Measurements from ENCODE around the gene CDC25B. TPM values are rescaled to one million over a fixed set of nuclear protein-coding genes. Genes with fewer than 3 reads are reported as not detected.

Gene CDC25B
- total and polyA plus RNA-seq, 2 of the 8 experiments (the other 6 are each of a cell fraction or from before 2014, with no cell fraction given), result 21.7 to 31.2 TPM

DNA sequence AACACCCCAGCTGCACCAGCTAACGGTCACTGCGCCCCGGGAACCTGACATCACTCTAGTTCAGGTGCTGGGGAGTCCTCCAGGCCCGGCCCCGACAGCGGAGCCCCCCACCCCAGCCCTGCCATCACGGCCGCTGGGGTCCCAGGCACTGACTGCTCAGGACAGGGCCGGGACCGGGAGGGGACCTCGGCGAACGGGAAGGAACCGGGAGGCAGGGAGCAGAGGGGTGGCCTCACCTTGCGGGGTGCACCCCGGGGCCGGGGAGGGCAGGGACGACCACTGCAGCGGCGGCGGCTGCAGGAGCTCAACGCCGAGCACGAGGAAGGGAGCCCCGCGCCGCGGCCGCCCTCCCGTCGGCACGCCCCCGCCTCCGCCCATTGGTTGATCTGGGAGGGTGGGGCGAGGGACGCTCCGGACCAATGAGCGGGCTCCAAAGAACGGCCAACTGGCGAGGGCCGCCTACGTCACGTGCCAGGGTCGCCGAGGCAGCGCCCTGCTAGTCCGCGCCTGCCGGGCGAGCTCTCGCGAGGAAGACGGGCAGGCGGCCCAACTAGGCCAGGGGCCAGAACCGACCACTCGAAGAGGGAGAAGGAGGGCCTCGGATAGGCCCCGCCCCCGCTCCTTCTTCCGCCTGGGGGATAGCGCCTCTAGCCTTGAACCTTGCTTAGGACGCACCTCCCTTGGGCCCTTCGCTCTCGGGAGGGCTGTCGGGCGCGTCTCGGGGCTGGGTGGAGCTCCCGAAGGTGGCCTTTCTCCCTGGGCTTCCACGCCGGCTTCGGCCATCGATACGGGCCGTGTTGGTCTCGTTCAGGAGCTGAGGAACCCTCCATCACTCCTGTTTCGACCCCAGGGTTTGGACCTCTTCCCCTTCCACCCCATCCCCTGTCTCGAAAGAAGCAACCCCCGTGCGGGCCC is 28.4 kb upstream of the CDC25B start, which contains the start of gene ADISSP:
Gene ADISSP (minus strand): TSS at position 327 of the 915 bp plus-strand sequence. CDS start 7,653 bp downstream, outside the sequence.
- Histone ChIP-seq H3K79me1 (ENCODE audit: low read depth, low read length) (peaks cover 14% of the 10 kb centered on the region), H2BK20ac (ENCODE audit: low read length) (no peak within 1 kb of the TSS; the same call in 1 of the 2 replicates), H3K23me2 (ENCODE audit: low read depth, low read length) (peaks cover 12% of the 10 kb centered on the region; the same call in 1 of the 2 replicates), H3K4me1 (replicated peaks in 1 of 4; ENCODE audit: control insufficient read depth in 3 of 4, insufficient read depth in 4 of 4, low read length in 3 of 4) (peaks cover 3 to 15% (median 6%) of the 10 kb centered on the region in 4 experiments; a peak in 6 of 7 replicates), H3K36me3 (ENCODE audit: control insufficient read depth in 2 of 4, insufficient read depth in 4 of 4, low read length in 3 of 4) (no peaks in the 10 kb centered on the region), H3K79me2 (ENCODE audit: control insufficient read depth in 1 of 2, insufficient read depth in 2 of 2, low read length in 2 of 2) (peaks cover 0 to 25% of the 10 kb centered on the region in 2 experiments; a peak in 1 of 4 replicates), H3K14ac (ENCODE audit: insufficient read length) (no peak within 1 kb of the TSS), H4K8ac (ENCODE audit: extremely low read depth, insufficient read depth, low read length) (peak within 1 kb of the TSS; percentile 94), H4K20me1 (replicated peaks in 1 of 2; ENCODE audit: control insufficient read depth in 1 of 2, insufficient read depth in 2 of 2, low read length in 2 of 2) (peaks cover 0 to 7% of the 10 kb centered on the region in 2 experiments), H3K27ac (ENCODE audit: low read depth, low read length) (peak within 1 kb of the TSS; percentile 66; the same call in 1 of the 2 replicates), H3K9me3 (ENCODE audit: insufficient read depth in 2 of 2, low read depth in 1 of 2, low read length in 1 of 2) (no peaks in the 10 kb centered on the region), H3K18ac (ENCODE audit: extremely low read depth, low read length) (peak within 1 kb of the TSS; percentile 93), H3K9ac (replicated peaks in 1 of 4; ENCODE audit: extremely low read depth in 1 of 4, low read depth in 3 of 4, low read length in 3 of 4) (peak within 1 kb of the TSS; percentile 52 to 78 (median 74)), H2BK120ac (replicated peaks; ENCODE audit: low read depth, low read length) (no peak within 1 kb of the TSS), H3K27me3 (replicated peaks in 1 of 4; ENCODE audit: control insufficient read depth in 3 of 4, extremely low read depth in 1 of 4, insufficient read depth in 3 of 4, low read length in 3 of 4) (no peaks in the 10 kb centered on the region), H3K56ac (replicated peaks; ENCODE audit: insufficient read length, low read depth, low read length) (peak within 1 kb of the TSS; percentile 62), H4K91ac (replicated peaks; ENCODE audit: insufficient read length, low read length) (peak within 1 kb of the TSS; percentile 85), H2AK5ac (ENCODE audit: low read depth, low read length) (no peak within 1 kb of the TSS), H2BK12ac (ENCODE audit: low read depth, low read length) (0 out of 2 replicates have a peak within 1 kb of the TSS, but pooled peaks have one; percentile 27), H4K5ac (ENCODE audit: insufficient read length, low read depth, low read length) (peak within 1 kb of the TSS; percentile 10), H3K23ac (ENCODE audit: insufficient read length) (no peak within 1 kb of the TSS), H2AFZ (ENCODE audit: low read length) (peak within 1 kb of the TSS; percentile 47; the same call in 1 of the 2 replicates), H2BK15ac (ENCODE audit: low read length) (0 out of 2 replicates have a peak within 1 kb of the TSS, but pooled peaks have one; percentile 16), H2BK5ac (ENCODE audit: low read depth, low read length) (no peak within 1 kb of the TSS; the same call in 1 of the 2 replicates), H3K4me2 (ENCODE audit: insufficient read depth in 1 of 2, low read depth in 2 of 2, low read length in 2 of 2) (peak within 1 kb of the TSS; percentile 79 to 99), H3K4ac (replicated peaks; ENCODE audit: insufficient read length, low read depth, low read length) (peak within 1 kb of the TSS; percentile 60), H3K4me3 (ENCODE audit: extremely low read depth in 1 of 4, insufficient read depth in 2 of 4, low read depth in 3 of 4, low read length in 4 of 4) (peak within 1 kb of the TSS; percentile 74 to 94 (median 88))
- DNase-seq (ENCODE audit: low read depth in 1 of 2, low spot score in 2 of 2), result peak; percentile 97
- peak; percentile 50 for FAIRE-seq
- POLR2A ChIA-PET (ENCODE audit: partially characterized antibody), result interaction anchor here (0.6 to 3.2 kb wide), 14 partner anchors 10 to 511 kb away, joined by 3 to 42 read pairs (median 5); partner anchors contain the start of gene MAVS
- WGBS, 2 experiments (ENCODE audit: extremely low coverage in 1 of 2, insufficient coverage in 1 of 2, insufficient read length in 1 of 2, insufficient replicate concordance in 2 of 2, low coverage in 1 of 2, low lambda C conversion rate in 2 of 2, missing lambda C conversion rate in 1 of 2), result 1% methylated on average over 41 of the region's 80 CpGs; no CpG with 5 or more reads in 1 of the 2 experiments
- CTCF ChIA-PET (ENCODE audit: partially characterized antibody), result interaction anchor here (0.5 to 14.2 kb wide), 20 partner anchors 9 to 205 kb away, joined by 3 to 277 read pairs (median 5); partner anchors contain the start of genes AP5S1, CENPB and SPEF1
- TF ChIP-seq HDAC6 (IDR thresholded peaks at IDR 0.05; ENCODE audit: low read depth, low read length), result no peak

Data from H1 (cell line).